Hepatocyte (in vitro differentiated cells): ENCODE measurements around the gene SALL1.

ENCODE experiments used
- CTCF ChIP-seq: fragments of 200-600 bp; sonication (generic); IDR thresholded peaks from 2 replicates; pipeline ENCODE4 v1.5.1; 2016; ENCODE audit warnings: antibody characterized with exemption, mild to moderate bottlenecking; ENCODE audit not compliant: poor library complexity
- EZH2 ChIP-seq: fragments of 200-600 bp; sonication (generic); IDR thresholded peaks from 2 replicates; pipeline ENCODE4 v1.6.1; 2016; ENCODE audit warnings: antibody characterized with exemption, mild to moderate bottlenecking, borderline replicate concordance
- EZH2phosphoT487 ChIP-seq: fragments of 200-600 bp; sonication (generic); IDR thresholded peaks from one replicate; pipeline ENCODE4 v1.6.1; 2018; ENCODE audit warnings: antibody characterized with exemption, mild to moderate bottlenecking, low read depth, moderate library complexity; ENCODE audit not compliant: unreplicated experiment, severe bottlenecking

DNA sequence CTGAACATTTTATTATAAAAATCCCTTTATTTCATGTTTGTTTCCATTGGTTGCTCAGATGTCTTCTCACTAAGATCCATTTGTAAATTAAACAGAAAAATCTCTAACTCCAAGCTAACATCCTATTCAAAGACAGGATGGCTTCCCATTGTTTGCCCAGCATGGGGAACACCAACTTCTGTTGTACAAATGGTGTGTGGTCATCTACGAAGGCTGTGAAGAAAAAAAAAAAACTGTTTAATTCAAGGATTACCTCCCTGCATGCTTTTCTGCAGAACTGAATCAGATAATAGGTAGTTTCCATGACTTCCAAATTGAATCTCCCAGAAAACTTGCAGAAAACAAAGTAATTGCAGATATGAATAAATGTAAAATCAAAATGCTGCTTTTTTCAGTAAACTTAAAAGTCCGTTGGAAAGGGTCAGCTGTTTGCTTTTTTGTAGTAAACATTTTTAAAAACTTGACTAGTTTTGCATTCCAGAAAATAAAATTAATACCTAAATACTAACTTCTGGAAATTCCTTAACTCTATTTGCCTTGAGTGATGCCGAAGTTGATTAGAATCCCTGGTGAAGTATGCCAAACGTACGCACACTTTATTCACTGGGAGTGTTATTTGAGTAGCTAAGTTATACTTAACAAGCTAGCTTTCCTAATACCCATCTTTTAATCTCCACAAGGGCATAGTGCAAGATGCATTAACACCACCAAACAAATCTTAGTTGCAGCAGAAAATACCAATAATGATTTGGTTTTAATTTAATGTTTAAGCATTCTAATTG, 7.7 kb downstream of the SALL1 start:
- TF ChIP-seq CTCF (no peak), EZH2 (no peak), EZH2phosphoT487 (no peak)
